Duodenal mucosa (tissue), 2 donors: ENCODE measurements around the gene RAP1GDS1.
"Not testable (repeated sequence)": the region's sequence is repeated elsewhere in the genome, so short reads cannot be mapped to it uniquely, and the experiment has no call there.

Experiments used
- H3K27ac ChIP-seq: one replicate; pipeline ENCODE4 v1.7.0; 2013; ENCODE audit warnings: low read depth, low read length
- H3K27me3 ChIP-seq, 2 donors: one replicate each; pipeline ENCODE4 v1.7.0; 2013; ENCODE audit warnings: low read length in 2 of 2, control low read depth in 1 of 2; ENCODE audit not compliant: insufficient read depth in 2 of 2, control insufficient read depth in 1 of 2
- H3K36me3 ChIP-seq, 2 donors: one replicate each; pipeline ENCODE4 v1.7.0; 2013; ENCODE audit warnings: low read length in 2 of 2, control low read depth in 1 of 2; ENCODE audit not compliant: insufficient read depth in 2 of 2, control insufficient read depth in 1 of 2
- H3K4me1 ChIP-seq, 2 donors: one replicate each; pipeline ENCODE4 v1.7.0; 2013; ENCODE audit warnings: low read length in 2 of 2, control low read depth in 1 of 2; ENCODE audit not compliant: insufficient read depth in 2 of 2, control insufficient read depth in 1 of 2
- H3K4me3 ChIP-seq, 2 donors: one replicate each; pipeline ENCODE4 v1.7.0; 2013; ENCODE audit warnings: low read length in 2 of 2, low read depth in 1 of 2
- H3K9ac ChIP-seq, 2 donors: one replicate each; pipeline ENCODE4 v1.7.0; 2013; ENCODE audit warnings: low read length in 2 of 2, low read depth in 1 of 2
- H3K9me3 ChIP-seq, 2 donors: one replicate each; pipeline ENCODE4 v1.7.0; 2013; ENCODE audit warnings: low read length in 2 of 2, control low read depth in 1 of 2; ENCODE audit not compliant: control insufficient read depth in 1 of 2

RAP1GDS1 gene

DNA sequence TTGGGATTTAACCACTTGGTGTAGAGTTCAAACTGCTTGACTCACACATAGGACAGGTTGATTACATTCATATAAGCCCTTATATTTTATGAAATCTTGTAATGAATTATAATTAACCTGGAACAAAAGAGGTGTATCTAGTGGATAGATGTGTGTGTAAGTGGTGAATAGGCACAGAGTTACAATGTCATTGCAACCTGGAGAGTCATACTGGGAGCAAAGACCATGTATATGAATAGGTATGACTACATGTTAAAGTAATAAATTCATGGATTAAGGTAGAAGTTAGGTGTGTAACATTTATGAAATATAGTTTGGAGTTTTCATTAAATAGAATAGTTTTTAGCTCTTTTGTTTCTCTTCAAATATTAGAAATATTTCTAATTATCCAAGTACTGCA lies 26.1 kb downstream of the RAP1GDS1 start:
- Histone ChIP-seq H3K4me3 (no peak overlapping the region), H3K9ac (no peak overlapping the region), H3K4me1 (no peaks in the 10 kb centered on the region), H3K27ac (no peak overlapping the region), H3K9me3 (no peaks in the 10 kb centered on the region), H3K27me3 (no peaks in the 10 kb centered on the region), H3K36me3 (no peaks in the 10 kb centered on the region)

DNA sequence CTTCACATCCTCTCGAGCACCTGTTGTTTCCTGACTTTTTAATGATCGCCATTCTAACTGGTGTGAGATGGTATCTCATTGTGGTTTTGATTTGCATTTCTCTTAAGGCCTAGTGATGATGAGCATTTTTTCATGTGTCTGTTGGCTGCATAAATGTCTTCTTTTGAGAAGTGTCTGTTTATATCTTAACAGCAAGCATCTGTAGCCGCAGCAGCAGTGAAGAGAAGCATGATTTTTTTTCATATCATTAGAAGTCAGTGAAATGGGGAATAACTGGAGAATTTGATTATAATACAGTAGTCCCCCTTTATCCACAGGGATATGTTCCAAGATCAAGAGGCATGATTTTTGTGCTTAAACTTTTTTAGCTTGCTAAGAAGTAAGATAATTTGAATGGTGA lies 27.5 kb downstream of the RAP1GDS1 start:
- H3K36me3 ChIP-seq, H3K9ac ChIP-seq, H3K27me3 ChIP-seq, H3K4me3 ChIP-seq, H3K9me3 ChIP-seq, H3K4me1 ChIP-seq, H3K27ac ChIP-seq: not testable (repeated sequence)

DNA sequence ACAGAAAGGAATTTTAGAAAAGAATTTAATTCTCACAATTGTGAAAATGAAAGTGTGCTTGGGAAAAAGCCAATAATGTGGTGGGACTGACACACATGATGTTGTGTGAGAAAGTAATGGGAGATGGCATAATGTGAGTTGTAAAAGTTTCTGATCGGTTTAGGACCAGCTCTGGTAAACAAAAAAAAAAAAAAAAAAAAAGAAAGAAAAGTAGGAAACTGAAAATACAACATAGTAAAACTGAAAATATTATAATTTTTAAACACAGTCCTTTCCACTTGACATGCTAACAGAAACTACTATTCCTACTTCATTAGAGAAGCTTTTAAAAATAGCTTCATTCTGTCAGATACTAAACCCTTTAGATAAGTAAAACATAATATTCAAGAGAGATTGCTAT lies 28.2 kb downstream of the RAP1GDS1 start:
- no peak overlapping the region for H3K9ac ChIP-seq
- H3K4me1 ChIP-seq, result no peaks in the 10 kb centered on the region
- no peaks in the 10 kb centered on the region for H3K27me3 ChIP-seq
- no peak overlapping the region for H3K27ac ChIP-seq
- H3K9me3 ChIP-seq, result no peaks in the 10 kb centered on the region
- H3K4me3 ChIP-seq, result no peak overlapping the region
- no peaks in the 10 kb centered on the region for H3K36me3 ChIP-seq

DNA sequence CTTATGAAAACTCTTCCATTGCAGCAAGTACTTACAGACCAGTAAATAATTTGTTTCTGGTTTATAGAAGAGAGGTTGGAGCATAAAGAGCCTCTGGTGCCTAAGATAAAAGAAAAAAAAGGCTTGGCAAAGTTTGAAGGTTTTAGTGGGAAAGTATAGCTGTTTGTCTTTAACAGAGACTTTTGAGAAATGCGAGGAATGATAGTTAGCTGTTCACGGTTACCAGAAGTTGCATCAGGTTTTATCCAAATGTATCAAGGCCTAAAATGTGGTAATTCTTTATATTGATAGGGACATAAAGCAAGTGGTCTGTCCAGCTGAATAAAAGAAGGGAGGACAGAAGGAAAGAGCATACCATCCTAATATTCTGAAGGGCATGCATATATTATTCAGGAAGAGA lies 29.3 kb downstream of the RAP1GDS1 start:
- Histone ChIP-seq H3K4me3 (no peak overlapping the region), H3K27ac (no peak overlapping the region), H3K9ac (no peak overlapping the region), H3K4me1 (no peaks in the 10 kb centered on the region), H3K36me3 (no peaks in the 10 kb centered on the region), H3K27me3 (no peaks in the 10 kb centered on the region), H3K9me3 (no peaks in the 10 kb centered on the region)

DNA sequence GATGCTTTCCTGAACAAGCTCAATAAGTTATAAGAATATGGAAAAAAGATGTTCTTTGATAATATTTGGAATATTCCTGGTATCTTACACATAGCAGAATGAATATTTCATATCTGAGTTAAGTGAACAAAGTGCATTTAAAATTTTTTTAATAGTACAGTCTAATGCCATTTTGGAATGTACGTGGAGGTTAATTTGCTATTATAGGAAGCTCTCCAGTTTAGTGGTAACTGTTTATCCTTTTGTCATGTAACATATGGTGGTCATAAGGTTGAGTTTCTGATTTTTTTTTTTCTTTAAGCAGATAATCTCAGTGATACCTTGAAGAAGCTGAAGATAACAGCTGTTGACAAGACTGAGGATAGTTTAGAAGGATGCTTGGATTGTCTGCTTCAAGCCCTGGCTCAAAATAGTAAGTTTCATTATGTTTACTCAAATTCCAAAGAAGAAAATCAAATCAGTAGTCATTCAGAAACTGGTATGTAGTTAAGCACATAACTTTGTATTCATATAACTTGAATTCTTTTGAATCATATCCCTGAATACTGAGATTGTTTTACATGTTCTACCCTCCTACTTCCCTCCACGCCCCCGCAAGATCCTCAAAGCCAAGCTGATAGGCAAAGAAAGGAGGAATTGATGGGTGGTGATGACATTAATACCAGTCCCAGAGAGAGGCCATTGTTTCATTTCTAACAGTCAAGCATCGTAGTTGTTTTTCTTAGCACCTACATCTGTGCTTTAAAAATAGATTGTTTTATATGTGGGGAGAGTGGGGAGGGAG lies 32.1 kb downstream of the RAP1GDS1 start:
- Histone ChIP-seq H3K27ac (no peak overlapping the region), H3K4me3 (no peak overlapping the region), H3K27me3 (no peaks in the 10 kb centered on the region), H3K9ac (no peak overlapping the region), H3K4me1 (no peaks in the 10 kb centered on the region), H3K36me3 (peaks cover 0 to 3% of the 10 kb centered on the region in 2 donors), H3K9me3 (no peaks in the 10 kb centered on the region)

DNA sequence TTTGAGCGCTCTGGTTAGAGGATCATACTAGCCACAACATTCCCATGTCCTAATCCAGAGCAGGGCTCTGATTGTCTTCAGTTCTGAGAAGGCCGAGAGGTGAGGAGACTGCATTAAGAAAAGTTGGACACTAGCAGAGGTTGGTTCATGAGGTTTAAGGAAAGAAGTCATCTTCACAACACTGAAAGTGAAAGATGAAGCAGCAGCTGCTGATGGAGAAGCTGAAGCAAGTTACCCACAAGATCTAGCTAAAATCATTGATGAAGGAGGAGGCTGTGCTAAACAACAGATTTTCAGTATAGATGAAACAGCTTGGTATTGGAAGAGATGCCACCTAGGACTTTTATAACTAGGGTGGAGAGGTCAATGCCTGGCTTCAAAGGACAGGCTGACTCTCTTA lies 36.8 kb downstream of the RAP1GDS1 start:
- Histone ChIP-seq H3K4me3 (no peak overlapping the region), H3K27me3 (no peaks in the 10 kb centered on the region), H3K4me1 (no peaks in the 10 kb centered on the region), H3K36me3 (peaks cover 0 to 3% of the 10 kb centered on the region in 2 donors), H3K9ac (no peak overlapping the region), H3K9me3 (peaks cover 0 to 5% of the 10 kb centered on the region in 2 donors), H3K27ac (no peak overlapping the region)

DNA sequence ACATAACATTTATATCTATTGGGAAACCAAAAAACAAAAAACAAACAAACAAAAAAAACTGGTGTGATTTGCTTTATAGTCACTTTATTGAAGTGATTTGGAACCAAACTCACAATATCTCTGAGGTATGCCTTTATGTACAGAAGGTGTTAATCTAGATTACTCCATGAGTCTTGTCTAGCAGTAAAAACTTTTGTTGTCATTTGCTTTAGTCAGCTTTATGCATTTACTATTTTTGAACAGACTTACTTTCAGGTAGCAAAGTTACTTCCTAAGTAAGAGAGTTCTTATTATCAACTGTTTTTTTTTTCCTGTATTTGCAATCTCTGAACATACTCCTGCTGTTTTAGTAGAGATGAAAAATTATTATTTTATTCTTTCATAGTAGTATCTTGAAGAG lies 39.5 kb downstream of the RAP1GDS1 start:
- Histone ChIP-seq H3K9me3 (peaks cover 5 to 8% of the 10 kb centered on the region in 2 donors), H3K27ac (no peak overlapping the region), H3K27me3 (no peaks in the 10 kb centered on the region), H3K9ac (no peak overlapping the region), H3K36me3 (peaks cover 0 to 3% of the 10 kb centered on the region in 2 donors), H3K4me1 (no peaks in the 10 kb centered on the region), H3K4me3 (no peak overlapping the region)

DNA sequence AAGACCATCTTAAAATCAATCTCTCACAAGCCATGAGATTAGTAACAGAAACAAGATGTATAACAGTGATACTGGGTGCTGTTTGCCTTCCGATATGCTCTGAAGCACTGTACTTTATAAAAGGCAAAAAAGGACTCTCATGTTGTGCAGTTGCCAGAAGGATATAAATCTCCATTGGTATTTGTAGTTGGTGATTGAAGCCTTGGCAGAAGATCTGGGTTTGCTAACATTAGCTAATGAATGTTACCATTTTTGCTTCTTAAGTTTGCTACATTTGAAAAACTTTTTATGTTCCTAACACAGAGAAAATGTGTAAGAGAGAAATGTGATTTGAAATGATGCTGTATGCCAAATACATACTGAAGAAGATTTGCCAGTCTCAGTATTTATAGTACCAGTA lies 44.4 kb downstream of the RAP1GDS1 start:
- no peak overlapping the region for H3K9ac ChIP-seq
- H3K4me3 ChIP-seq, result no peak overlapping the region

DNA sequence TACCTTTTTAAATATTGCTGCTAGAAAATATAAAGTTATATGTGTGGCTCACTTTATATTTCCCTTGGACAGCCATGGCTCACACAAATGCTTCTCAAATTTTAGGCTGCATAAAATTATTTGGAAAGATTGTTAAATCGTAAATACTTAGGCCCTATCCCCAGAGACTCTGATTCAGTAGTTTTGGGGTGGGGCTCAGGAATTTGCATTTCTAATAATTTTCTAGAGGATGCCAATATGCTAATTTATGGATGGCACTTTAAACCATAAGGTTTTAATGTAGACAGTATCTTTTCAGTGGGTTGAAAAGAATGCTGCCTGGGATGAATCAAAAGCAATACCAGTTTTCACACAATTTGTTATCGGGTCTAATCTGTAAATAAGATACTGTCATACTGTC lies 49.7 kb downstream of the RAP1GDS1 start:
- no peaks in the 10 kb centered on the region for H3K9me3 ChIP-seq
- no peak overlapping the region for H3K4me3 ChIP-seq
- H3K9ac ChIP-seq, result no peak overlapping the region
- no peak overlapping the region for H3K27ac ChIP-seq
- H3K4me1 ChIP-seq, result no peaks in the 10 kb centered on the region
- no peaks in the 10 kb centered on the region for H3K27me3 ChIP-seq
- no peaks in the 10 kb centered on the region for H3K36me3 ChIP-seq

More for the DNA sequence above, 44.4 kb downstream of the RAP1GDS1 start:
- Histone ChIP-seq H3K36me3 (no peaks in the 10 kb centered on the region), H3K4me1 (no peaks in the 10 kb centered on the region), H3K27ac (no peak overlapping the region), H3K9me3 (peaks cover 5 to 8% of the 10 kb centered on the region in 2 donors), H3K27me3 (no peaks in the 10 kb centered on the region)

DNA sequence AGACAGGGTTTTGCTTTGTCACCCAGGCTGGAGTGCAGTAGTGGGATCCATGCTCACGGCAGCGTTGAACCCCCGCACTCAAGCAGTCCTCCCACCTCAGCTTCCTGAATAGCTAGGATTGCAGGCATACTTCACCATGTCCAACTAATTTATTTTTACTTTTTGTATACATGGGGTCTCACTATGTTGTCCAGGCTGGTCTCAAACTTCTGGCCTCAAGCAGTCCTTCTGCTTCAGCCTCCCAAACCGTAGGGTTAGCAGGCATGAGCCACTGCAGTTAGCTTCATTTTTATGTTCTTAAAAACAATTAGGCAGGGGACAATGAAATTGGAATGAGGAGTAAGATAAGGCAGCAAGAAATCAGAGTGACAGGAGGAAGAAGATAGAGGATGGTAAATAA lies 50.5 kb downstream of the RAP1GDS1 start:
- Histone ChIP-seq H3K9me3 (no peaks in the 10 kb centered on the region), H3K4me3 (no peak overlapping the region), H3K9ac (no peak overlapping the region), H3K4me1 (no peaks in the 10 kb centered on the region), H3K36me3 (no peaks in the 10 kb centered on the region), H3K27ac (no peak overlapping the region), H3K27me3 (no peaks in the 10 kb centered on the region)
